H1 (cell line): Measurements from ENCODE around the gene HEATR5A. TPM values are rescaled to one million over a fixed set of nuclear protein-coding genes. Genes with fewer than 3 reads are reported as not detected.

ENCODE experiments used
- CTCF ChIA-PET: fragments of 300-600 bp; sonication (Branson Sonifier 250); formaldehyde crosslinking; loops from one replicate; lab custom pipeline; 2021; ENCODE audit not compliant: partially characterized antibody; lab: Charles Lee
- POLR2A ChIA-PET: fragments of 300-600 bp; sonication (Branson Sonifier 250); formaldehyde crosslinking; loops from one replicate; lab custom pipeline; 2021; ENCODE audit warnings: inconsistent platforms; ENCODE audit not compliant: partially characterized antibody; lab: Charles Lee
- DNase-seq, 2 experiments: peaks; one replicate each; pipeline versions ENCODE4 v3.0.0 to v3.0.0-alpha.2; 2010 to 2022; ENCODE audit warnings: low spot score in 2 of 2, low read depth in 1 of 2, mixed read lengths in 1 of 2
- FAIRE-seq: peaks from 2 replicates; lab custom pipeline; 2011; peaks lifted over from hg19 to GRCh38; lab: Jason Lieb, UNC
- H2AFZ ChIP-seq: 2 replicates; pipeline ENCODE4 v1.8.1; 2012; ENCODE audit warnings: low read length, inconsistent platforms
- H2AK5ac ChIP-seq: 2 replicates; pipeline ENCODE4 v1.6.1; 2013; ENCODE audit warnings: low read depth, low read length
- H2BK120ac ChIP-seq: replicated peaks from 2 replicates; pipeline ENCODE3; 2013; ENCODE audit warnings: low read depth, low read length, inconsistent platforms
- H2BK12ac ChIP-seq: 2 replicates; pipeline ENCODE4 v1.6.1; 2013; ENCODE audit warnings: low read depth, low read length
- H2BK15ac ChIP-seq: 2 replicates; pipeline ENCODE4 v1.6.1; 2013; ENCODE audit warnings: low read length
- H2BK20ac ChIP-seq: 2 replicates; pipeline ENCODE4 v1.6.1; 2013; ENCODE audit warnings: low read length
- H2BK5ac ChIP-seq: 2 replicates; pipeline ENCODE4 v1.6.1; 2013; ENCODE audit warnings: low read depth, low read length
- H3K14ac ChIP-seq: 2 replicates; pipeline ENCODE4 v1.6.1; 2013; ENCODE audit warnings: inconsistent platforms; ENCODE audit not compliant: insufficient read length
- H3K18ac ChIP-seq: 2 replicates; pipeline ENCODE4 v1.6.1; 2013; ENCODE audit warnings: low read length; ENCODE audit errors: extremely low read depth
- H3K23ac ChIP-seq: 2 replicates; pipeline ENCODE4 v1.6.1; 2013; ENCODE audit warnings: inconsistent platforms; ENCODE audit not compliant: insufficient read length
- H3K23me2 ChIP-seq: 2 replicates; pipeline ENCODE4 v1.6.1; 2013; ENCODE audit warnings: low read depth, low read length
- H3K27ac ChIP-seq: 2 replicates; pipeline ENCODE4 v1.6.1; 2011; ENCODE audit warnings: low read depth, low read length, inconsistent platforms
- H3K27me3 ChIP-seq, 4 experiments: replicated peaks in 1 of 4; 1 replicate in 1 of 4; 2 replicates in 3 of 4; pipeline versions ENCODE4 v1.6.1 to v1.8.1; 2011 to 2013; ENCODE audit warnings: low read length in 3 of 4, mild to moderate bottlenecking in 3 of 4, inconsistent platforms in 2 of 4, mixed read lengths in 2 of 4, moderate library complexity in 1 of 4; ENCODE audit not compliant: control insufficient read depth in 3 of 4, insufficient read depth in 3 of 4; ENCODE audit errors: extremely low read depth in 1 of 4
- H3K36me3 ChIP-seq, 4 experiments: 2 replicates each; pipeline versions ENCODE4 v1.6.1 to v1.8.1; 2011 to 2013; ENCODE audit warnings: mild to moderate bottlenecking in 4 of 4, low read length in 3 of 4, moderate library complexity in 2 of 4, control low read depth in 1 of 4, inconsistent platforms in 1 of 4; ENCODE audit not compliant: insufficient read depth in 4 of 4, control insufficient read depth in 2 of 4
- H3K4ac ChIP-seq: replicated peaks from 2 replicates; pipeline ENCODE3; 2013; ENCODE audit warnings: low read length, low read depth, mixed read lengths, inconsistent platforms; ENCODE audit not compliant: insufficient read length
- H3K4me1 ChIP-seq, 4 experiments: replicated peaks in 1 of 4; 1 replicate in 1 of 4; 2 replicates in 3 of 4; pipeline versions ENCODE4 v1.6.1 to v1.8.1; 2011 to 2013; ENCODE audit warnings: low read length in 3 of 4, inconsistent platforms in 2 of 4, mixed read lengths in 1 of 4; ENCODE audit not compliant: insufficient read depth in 4 of 4, control insufficient read depth in 3 of 4
- H3K4me2 ChIP-seq, 2 experiments: 2 replicates each; pipeline versions ENCODE4 v1.6.1 to v1.8.1; 2011 to 2013; ENCODE audit warnings: low read depth in 2 of 2, low read length in 2 of 2, control low read depth in 1 of 2, inconsistent platforms in 1 of 2, mild to moderate bottlenecking in 1 of 2; ENCODE audit not compliant: insufficient read depth in 1 of 2
- H3K4me3 ChIP-seq, 4 experiments: fragments of 200-600, 300-600 bp in 1 of 4; sonication (generic), shearing (Covaris generic), sonication (Bioruptor Twin) in 1 of 4; 2 replicates each; pipeline versions ENCODE4 v1.5.1 to v1.8.1; 2011 to 2016; ENCODE audit warnings: low read length in 4 of 4, low read depth in 3 of 4, control low read depth in 2 of 4, inconsistent platforms in 2 of 4, mild to moderate bottlenecking in 2 of 4, mixed read lengths in 1 of 4, moderate library complexity in 1 of 4; ENCODE audit not compliant: insufficient read depth in 2 of 4; ENCODE audit errors: extremely low read depth in 1 of 4
- H3K56ac ChIP-seq: replicated peaks from 2 replicates; pipeline ENCODE3; 2013; ENCODE audit warnings: low read depth, mild to moderate bottlenecking, mixed read lengths, low read length, inconsistent platforms; ENCODE audit not compliant: insufficient read length
- H3K79me1 ChIP-seq: 2 replicates; pipeline ENCODE4 v1.6.1; 2013; ENCODE audit warnings: low read depth, low read length, control low read depth
- H3K79me2 ChIP-seq, 2 experiments: 2 replicates each; pipeline versions ENCODE4 v1.6.1 to v1.8.1; 2012 to 2013; ENCODE audit warnings: low read length in 2 of 2, mild to moderate bottlenecking in 2 of 2, inconsistent platforms in 1 of 2; ENCODE audit not compliant: insufficient read depth in 2 of 2, control insufficient read depth in 1 of 2
- H3K9ac ChIP-seq, 4 experiments: replicated peaks in 1 of 4; 1 replicate in 1 of 4; 2 replicates in 3 of 4; pipeline versions ENCODE4 v1.6.1 to v1.8.1; 2011 to 2013; ENCODE audit warnings: low read depth in 3 of 4, low read length in 3 of 4, control low read depth in 2 of 4, mild to moderate bottlenecking in 2 of 4, moderate library complexity in 2 of 4, inconsistent platforms in 1 of 4; ENCODE audit errors: extremely low read depth in 1 of 4
- H3K9me3 ChIP-seq, 2 experiments: 2 replicates each; pipeline versions ENCODE4 v1.6.1 to v1.8.1; 2012 to 2013; ENCODE audit warnings: mild to moderate bottlenecking in 2 of 2, moderate library complexity in 2 of 2, control low read depth in 1 of 2, inconsistent platforms in 1 of 2, low read depth in 1 of 2, low read length in 1 of 2, mixed read lengths in 1 of 2; ENCODE audit not compliant: insufficient read depth in 2 of 2
- H4K20me1 ChIP-seq, 2 experiments: replicated peaks in 1 of 2; 2 replicates each; pipeline versions ENCODE3 to v1.8.1; 2011 to 2013; ENCODE audit warnings: inconsistent platforms in 2 of 2, low read length in 2 of 2, mild to moderate bottlenecking in 1 of 2; ENCODE audit not compliant: insufficient read depth in 2 of 2, control insufficient read depth in 1 of 2
- H4K5ac ChIP-seq: 2 replicates; pipeline ENCODE4 v1.6.1; 2013; ENCODE audit warnings: low read length, low read depth, mixed read lengths, inconsistent platforms; ENCODE audit not compliant: insufficient read length
- H4K8ac ChIP-seq: 2 replicates; pipeline ENCODE4 v1.8.0; 2013; ENCODE audit warnings: mild to moderate bottlenecking, moderate library complexity, low read length, inconsistent platforms; ENCODE audit not compliant: insufficient read depth; ENCODE audit errors: extremely low read depth
- H4K91ac ChIP-seq: replicated peaks from 2 replicates; pipeline ENCODE3; 2013; ENCODE audit warnings: low read length, mixed read lengths, inconsistent platforms; ENCODE audit not compliant: insufficient read length
- BCL11A ChIP-seq, 2 experiments: IDR thresholded peaks; one replicate each; pipeline ENCODE4 v1.6.1; 2011; ENCODE audit warnings: low read depth in 2 of 2, low read length in 2 of 2, mild to moderate bottlenecking in 2 of 2
- CBX8 ChIP-seq: fragments of 300-800, 300-1000 bp; sonication (generic); IDR thresholded peaks from 2 replicates; pipeline ENCODE4 v1.7.1; 2016; ENCODE audit warnings: low read depth, low read length, borderline replicate concordance
- CREB1 ChIP-seq: IDR thresholded peaks from 2 replicates; pipeline ENCODE4 v1.6.1; 2012; ENCODE audit warnings: inconsistent platforms
- EP300 ChIP-seq, 2 experiments: IDR thresholded peaks; 1 replicate in 1 of 2; 2 replicates in 1 of 2; pipeline ENCODE4 v1.6.1; 2011 to 2012; ENCODE audit warnings: low read depth in 2 of 2, low read length in 2 of 2, mild to moderate bottlenecking in 2 of 2, borderline replicate concordance in 1 of 2, inconsistent platforms in 1 of 2, moderate library complexity in 1 of 2
- EZH2 ChIP-seq: fragments of 200-600 bp; sonication (generic); IDR thresholded peaks from 2 replicates; pipeline ENCODE4 v1.7.1; 2012; ENCODE audit warnings: low read depth, mild to moderate bottlenecking, moderate library complexity, low read length, inconsistent platforms; ENCODE audit not compliant: severe bottlenecking
- GABPA ChIP-seq: IDR thresholded peaks from 2 replicates; pipeline ENCODE4 v1.6.1; 2011; ENCODE audit warnings: mild to moderate bottlenecking, low read length, moderate library complexity, borderline replicate concordance; ENCODE audit not compliant: insufficient read depth
- JUND ChIP-seq: IDR thresholded peaks from 2 replicates; pipeline ENCODE4 v1.6.1; 2011; ENCODE audit warnings: mild to moderate bottlenecking, improper control_type of control experiment, low read length
- MAFK ChIP-seq: IDR thresholded peaks from 2 replicates; pipeline ENCODE4 v1.6.1; 2012; ENCODE audit warnings: low read depth, mild to moderate bottlenecking, improper control_type of control experiment, low read length
- NRF1 ChIP-seq: IDR thresholded peaks from 2 replicates; pipeline ENCODE4 v1.6.1; 2011; ENCODE audit warnings: mild to moderate bottlenecking, low read depth, low read length, improper control_type of control experiment
- RFX5 ChIP-seq: IDR thresholded peaks from 2 replicates; pipeline ENCODE4 v1.6.1; 2011; ENCODE audit warnings: low read depth, low read length, improper control_type of control experiment, borderline replicate concordance
- RXRA ChIP-seq: IDR thresholded peaks from 2 replicates; pipeline ENCODE4 v1.6.1; 2011; ENCODE audit warnings: low read depth, mild to moderate bottlenecking, low read length, moderate library complexity; ENCODE audit not compliant: insufficient read depth
- SP2 ChIP-seq: IDR thresholded peaks from 2 replicates; pipeline ENCODE4 v1.6.1; 2012; ENCODE audit warnings: mild to moderate bottlenecking, low read length, inconsistent platforms
- SRF ChIP-seq: IDR thresholded peaks from 2 replicates; pipeline ENCODE4 v1.6.1; 2011; ENCODE audit warnings: mild to moderate bottlenecking, low read depth, low read length, moderate library complexity
- TBP ChIP-seq: IDR thresholded peaks from 2 replicates; pipeline ENCODE4 v1.6.1; 2011; ENCODE audit warnings: low read depth, low read length, improper control_type of control experiment
- polyA plus RNA-seq, 7 experiments: library from polyadenylated mRNA; depleted of rRNA in 3 of 7; stranded (reverse) in 5 of 7; unstranded in 2 of 7; fragments of >200 nt in 5 of 7; fragments of 200-250 nt in 2 of 7; gene quantifications; 1 replicate in 5 of 7; 2 replicates in 1 of 7; 4 replicates in 1 of 7; pipeline versions ENCODE4 v1.2.1 to v1.2.3, GENCODE V29; 2011 to 2013; ENCODE audit warnings: missing spikeins in 2 of 7, mixed read lengths in 2 of 7
- total RNA-seq: library from RNA; stranded (reverse); fragmentation: NEBNext Ultra II Directional; extraction: Animal tissue kit (Norgen Biotek cat#: 25700); gene quantifications from 2 replicates; pipeline ENCODE4 v1.2.1, GENCODE V29; 2021

HEATR5A gene
- total and polyA plus RNA-seq, 2 of the 8 experiments (the other 6 are each of a cell fraction or from before 2014, with no cell fraction given) = 9.0 to 36.2 TPM

DNA sequence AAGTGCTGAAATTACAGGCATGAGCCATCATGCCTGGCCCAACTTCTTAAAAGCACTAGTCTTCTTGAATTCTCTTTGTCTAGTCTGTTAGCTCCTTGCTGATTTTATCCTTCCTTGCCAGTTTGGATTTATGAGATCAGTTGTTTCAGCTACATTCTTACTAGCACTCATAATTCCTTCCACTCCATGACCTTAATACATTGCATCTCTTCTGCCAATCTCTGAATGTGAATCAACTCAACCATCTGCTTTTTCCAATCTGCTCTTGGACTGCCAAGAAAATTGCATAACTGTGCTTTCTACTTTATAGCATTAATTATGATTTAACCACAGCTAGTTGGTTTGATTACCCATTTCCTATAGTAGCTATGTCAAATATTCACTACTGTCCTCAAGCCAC, 14.9 kb upstream of the HEATR5A start:
- Histone ChIP-seq H3K27ac (no peak overlapping the region), H3K4ac (no peak overlapping the region), H2AK5ac (no peak overlapping the region), H2BK120ac (no peak overlapping the region), H2BK12ac (no peak overlapping the region), H2BK20ac (no peak overlapping the region), H4K91ac (no peak overlapping the region), H3K23ac (no peak overlapping the region), H3K4me1 (no peaks in the 10 kb centered on the region), H3K23me2 (no peaks in the 10 kb centered on the region), H2BK15ac (no peak overlapping the region), H4K5ac (no peak overlapping the region), H3K4me3 (no peak overlapping the region), H3K4me2 (no peak overlapping the region), H2AFZ (no peak overlapping the region), H3K27me3 (no peaks in the 10 kb centered on the region), H3K36me3 (peaks cover 0 to 2% (median 0%) of the 10 kb centered on the region in 4 experiments; a peak in 1 of 8 replicates), H3K14ac (no peak overlapping the region), H3K18ac (no peak overlapping the region), H3K79me1 (no peaks in the 10 kb centered on the region), H3K9me3 (peaks cover 5 to 6% of the 10 kb centered on the region in 2 experiments; a peak in 2 of 4 replicates), H4K20me1 (no peaks in the 10 kb centered on the region), H3K9ac (no peak overlapping the region), H3K79me2 (no peaks in the 10 kb centered on the region), H3K56ac (no peak overlapping the region), H2BK5ac (no peak overlapping the region), H4K8ac (no peak overlapping the region)
- no peak for DNase-seq
- ChIA-PET CTCF (no interaction called here), POLR2A (interaction anchor here (1.3 kb wide), 1 partner anchor 22 kb away, joined by 5 read pairs; the partner anchor contains the start of gene DTD2)
- no peak for TF ChIP-seq BCL11A (IDR thresholded peaks at IDR 0.05; ENCODE audit: low read depth in 2 of 2, low read length in 2 of 2)
- TF ChIP-seq RXRA = no peak
- TF ChIP-seq SRF = no peak
- no peak for TF ChIP-seq TBP
- TF ChIP-seq GABPA = no peak
- TF ChIP-seq NRF1 = no peak
- no peak for TF ChIP-seq EZH2
- TF ChIP-seq MAFK = no peak
- TF ChIP-seq SP2 = no peak
- no peak for TF ChIP-seq JUND
- no peak for TF ChIP-seq CBX8
- no peak for TF ChIP-seq CREB1
- TF ChIP-seq RFX5 = no peak
- no peak for TF ChIP-seq EP300 (IDR thresholded peaks at IDR 0.05; ENCODE audit: borderline replicate concordance in 1 of 2, low read depth in 2 of 2, low read length in 2 of 2)
- no peak for FAIRE-seq
